Transverse colon (tissue), 4 donors: ENCODE results near the gene EBF3.

Source experiments
- EP300 ChIP-seq: sonication (generic); formaldehyde crosslinking; IDR thresholded peaks from one replicate; pipeline ENCODE4 v1.6.1; 2017; ENCODE audit warnings: antibody characterized with exemption, low read depth
- POLR2A ChIP-seq: fragments of 450-650 bp; IDR thresholded peaks from one replicate; pipeline ENCODE4 v1.6.1; 2016; ENCODE audit warnings: antibody characterized with exemption, mild to moderate bottlenecking, moderate library complexity
- POLR2AphosphoS5 ChIP-seq, 3 donors: sonication (generic); formaldehyde crosslinking; IDR thresholded peaks; one replicate each; pipeline ENCODE4 v1.6.1; 2016; ENCODE audit warnings: antibody characterized with exemption in 3 of 3
- TF ChIP-seq, protein P1 (sequence below), 5 experiments: fragments of 200-600 bp in 3 of 5; fragments of 450-650 bp in 2 of 5; sonication (generic) in 3 of 5; IDR thresholded peaks; 1 replicate in 2 of 5; 2 replicates in 3 of 5; pipeline ENCODE4 v1.5.1; 2016 to 2017; ENCODE audit warnings: antibody characterized with exemption in 5 of 5, inconsistent platforms in 3 of 5, mild to moderate bottlenecking in 2 of 5, moderate library complexity in 1 of 5

DNA sequence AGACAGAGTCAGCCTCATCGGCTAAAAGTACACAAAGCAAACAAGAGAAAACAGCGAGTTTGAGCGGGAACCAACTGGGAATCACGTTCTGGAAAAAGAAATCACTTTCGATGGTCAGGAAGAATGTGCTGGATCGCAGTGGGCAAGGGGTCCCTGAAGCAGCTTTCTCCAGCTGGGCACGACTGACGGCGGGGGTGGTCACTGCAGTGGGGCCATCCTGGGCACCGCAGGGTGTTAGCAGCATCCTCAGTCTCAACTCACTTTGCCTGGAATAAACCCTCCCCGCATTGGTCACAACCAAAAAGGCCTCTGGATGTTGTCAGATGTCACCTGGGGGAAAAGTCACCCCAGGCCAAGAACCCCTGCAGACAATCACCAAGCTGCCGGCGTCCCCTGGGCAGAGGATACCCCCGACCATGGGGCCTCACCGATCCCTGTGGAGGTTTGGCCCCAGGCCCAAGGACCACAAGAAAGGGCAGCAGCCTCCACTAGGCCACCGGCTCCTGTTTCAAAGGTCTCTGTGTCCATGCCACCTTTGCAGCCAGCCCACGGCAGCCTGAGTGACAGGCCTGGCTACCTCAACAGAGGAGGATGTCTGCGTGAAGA, 42.9 kb downstream of the EBF3 start:
- TF ChIP-seq POLR2A: no peak
- TF ChIP-seq, protein P1, sequence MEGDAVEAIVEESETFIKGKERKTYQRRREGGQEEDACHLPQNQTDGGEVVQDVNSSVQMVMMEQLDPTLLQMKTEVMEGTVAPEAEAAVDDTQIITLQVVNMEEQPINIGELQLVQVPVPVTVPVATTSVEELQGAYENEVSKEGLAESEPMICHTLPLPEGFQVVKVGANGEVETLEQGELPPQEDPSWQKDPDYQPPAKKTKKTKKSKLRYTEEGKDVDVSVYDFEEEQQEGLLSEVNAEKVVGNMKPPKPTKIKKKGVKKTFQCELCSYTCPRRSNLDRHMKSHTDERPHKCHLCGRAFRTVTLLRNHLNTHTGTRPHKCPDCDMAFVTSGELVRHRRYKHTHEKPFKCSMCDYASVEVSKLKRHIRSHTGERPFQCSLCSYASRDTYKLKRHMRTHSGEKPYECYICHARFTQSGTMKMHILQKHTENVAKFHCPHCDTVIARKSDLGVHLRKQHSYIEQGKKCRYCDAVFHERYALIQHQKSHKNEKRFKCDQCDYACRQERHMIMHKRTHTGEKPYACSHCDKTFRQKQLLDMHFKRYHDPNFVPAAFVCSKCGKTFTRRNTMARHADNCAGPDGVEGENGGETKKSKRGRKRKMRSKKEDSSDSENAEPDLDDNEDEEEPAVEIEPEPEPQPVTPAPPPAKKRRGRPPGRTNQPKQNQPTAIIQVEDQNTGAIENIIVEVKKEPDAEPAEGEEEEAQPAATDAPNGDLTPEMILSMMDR (IDR thresholded peaks at IDR 0.05): no peak
- TF ChIP-seq POLR2AphosphoS5 (IDR thresholded peaks at IDR 0.05): no peak
- TF ChIP-seq EP300: no peak
